ENCODE data around the gene PPFIA1.

The PPFIA1 gene

GRCh38 chr11:70429724-70430521 is 159.4 kb downstream of the PPFIA1 start:
- FAIRE-seq (no peak), DNase-seq (ENCODE audit: low spot score) (no peak)

GRCh38 chr11:70430671-70431574 is 160.4 kb downstream of the PPFIA1 start:
- no peak for DNase-seq (ENCODE audit: low spot score)
- FAIRE-seq = no peak

- no peak for FAIRE-seq
Measured at GRCh38 chr11:70431611-70432010, 161.1 kb downstream of the PPFIA1 start.

GRCh38 chr11:70432065-70432464 is 161.6 kb downstream of the PPFIA1 start:
- no peak for DNase-seq (ENCODE audit: low spot score)
- no peak for FAIRE-seq

More at GRCh38 chr11:70431611-70432010, 161.1 kb downstream of the PPFIA1 start:
- DNase-seq (ENCODE audit: low spot score) = no peak

- no peak for DNase-seq (ENCODE audit: low spot score)
Measured at GRCh38 chr11:70432580-70432979, 162.1 kb downstream of the PPFIA1 start.

GRCh38 chr11:70433038-70433437 is 162.5 kb downstream of the PPFIA1 start:
- FAIRE-seq (no peak), DNase-seq (ENCODE audit: low spot score) (no peak)

More at GRCh38 chr11:70432580-70432979, 162.1 kb downstream of the PPFIA1 start:
- no peak for FAIRE-seq

GRCh38 chr11:70433526-70433925 is 163.0 kb downstream of the PPFIA1 start:
- no peak for DNase-seq (ENCODE audit: low spot score)
- no peak for FAIRE-seq

Data from urothelium cell line (cell line).